Erythroblast (primary cell): ENCODE results near the gene PRPF19.

Source experiments
- DNase-seq, 2 experiments: peaks; one replicate each; lab custom pipeline; 2025; lab: John Stamatoyannopoulos, UW
- GATA1 ChIP-seq: IDR thresholded peaks from 2 replicates; pipeline ENCODE4 v1.6.1; 2011; ENCODE audit warnings: low read depth, mild to moderate bottlenecking, control low read depth, low read length, moderate library complexity
- POLR2A ChIP-seq: IDR thresholded peaks from 2 replicates; pipeline ENCODE4 v1.6.1; 2011; ENCODE audit warnings: mild to moderate bottlenecking, low read length

The PRPF19 gene

GRCh38 chr11:60866911-60867870 is 39.2 kb downstream of the PRPF19 start, which contains the start of gene ZP1:
Gene ZP1, plus strand, starts transcription at chr11:60867542. Its CDS starts 20 bp downstream, at chr11:60867562.
- TF ChIP-seq POLR2A = no peak
- TF ChIP-seq GATA1 = no peak
- no peak for DNase-seq

- DNase-seq = no peak
- TF ChIP-seq POLR2A (no peak), GATA1 (no peak)
Observed at GRCh38 chr11:60864856-60865513, 41.4 kb downstream of the PRPF19 start.

GRCh38 chr11:60863550-60864521 is 42.5 kb downstream of the PRPF19 start:
- DNase-seq = peak in 1 of 2 experiments; percentile 54
- TF ChIP-seq POLR2A (no peak), GATA1 (no peak)

GRCh38 chr11:60862171-60862570 is 44.2 kb downstream of the PRPF19 start:
- no peak for DNase-seq
- TF ChIP-seq POLR2A (no peak), GATA1 (no peak)

GRCh38 chr11:60860943-60861342 is 45.4 kb downstream of the PRPF19 start:
- TF ChIP-seq GATA1 (no peak), POLR2A (no peak)
- DNase-seq = no peak

GRCh38 chr11:60859616-60860250 is 46.7 kb downstream of the PRPF19 start:
- DNase-seq = no peak
- TF ChIP-seq GATA1 (no peak), POLR2A (no peak)

GRCh38 chr11:60858731-60859464 is 47.5 kb downstream of the PRPF19 start:
- TF ChIP-seq POLR2A = no peak
- TF ChIP-seq GATA1 = no peak
- DNase-seq = no peak

GRCh38 chr11:60858236-60858635 is 48.1 kb downstream of the PRPF19 start:
- DNase-seq = no peak
- TF ChIP-seq POLR2A = no peak
- TF ChIP-seq GATA1 = no peak

GRCh38 chr11:60857378-60858232 is 48.8 kb downstream of the PRPF19 start:
- TF ChIP-seq POLR2A (no peak), GATA1 (no peak)
- peak in 1 of 2 experiments; percentile 18 for DNase-seq

GRCh38 chr11:60855726-60856633 is 50.4 kb downstream of the PRPF19 start, which contains the start of gene PTGDR2:
Gene PTGDR2, minus strand, starts transcription at chr11:60855950. Its CDS starts 2,228 bp downstream, at chr11:60853722.
- TF ChIP-seq GATA1 = no peak
- TF ChIP-seq POLR2A = no peak
- peak; percentile 63 to 68 for DNase-seq
